ENCODE measurements around the gene HELB.

HELB gene

DNA sequence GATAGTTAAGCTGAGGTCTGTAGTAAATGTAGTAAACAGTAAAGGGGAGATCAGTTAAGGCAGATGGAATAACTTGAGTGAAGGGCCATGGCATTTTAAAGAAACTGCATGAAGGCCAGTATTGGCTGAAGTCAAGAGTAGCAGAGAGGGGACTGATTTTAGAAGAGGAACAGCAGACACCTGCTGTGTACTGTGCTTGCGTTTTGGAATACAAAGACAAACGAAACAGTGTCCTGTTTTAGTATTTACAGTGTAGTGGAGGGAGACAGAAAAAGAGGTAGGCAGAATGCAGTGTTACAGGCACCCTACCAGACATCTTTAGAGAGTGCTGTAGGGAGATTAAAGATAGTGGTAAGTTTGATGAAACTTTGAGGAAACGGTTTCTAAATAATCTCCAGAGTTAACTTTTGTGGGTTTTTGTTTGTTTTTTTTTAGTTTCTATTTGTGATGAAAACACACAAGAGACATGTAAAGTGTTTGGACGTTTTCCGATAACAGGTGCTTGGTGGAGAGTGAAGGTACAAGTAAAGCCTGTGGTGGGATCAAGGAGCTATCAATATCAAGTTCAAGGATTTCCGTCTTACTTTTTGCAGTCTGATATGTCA, 2.1 kb downstream of the HELB start:
- DNase-seq = no peak

DNA sequence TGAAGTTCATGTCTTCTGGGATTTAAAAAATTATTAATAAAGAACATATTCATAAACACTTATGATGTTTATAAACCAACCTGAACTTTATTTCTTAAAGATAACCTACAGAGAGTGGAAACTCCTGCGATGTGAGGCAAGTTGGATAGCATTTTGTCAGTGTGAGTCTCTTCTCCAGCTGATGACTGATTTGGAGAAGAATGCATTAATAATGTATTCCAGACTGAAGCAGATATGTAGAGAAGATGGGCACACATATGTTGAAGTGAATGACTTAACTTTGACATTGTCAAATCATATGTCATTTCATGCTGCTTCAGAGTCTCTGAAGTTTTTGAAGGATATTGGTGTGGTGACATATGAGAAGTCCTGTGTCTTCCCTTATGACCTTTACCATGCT, 7.3 kb downstream of the HELB start:
- no peak for DNase-seq

GRCh38 chr12:66312189-66312588, 9.9 kb downstream of the HELB start:
- no peak for DNase-seq

GRCh38 chr12:66314278-66314677, 12.0 kb downstream of the HELB start:
- DNase-seq = no peak

DNA sequence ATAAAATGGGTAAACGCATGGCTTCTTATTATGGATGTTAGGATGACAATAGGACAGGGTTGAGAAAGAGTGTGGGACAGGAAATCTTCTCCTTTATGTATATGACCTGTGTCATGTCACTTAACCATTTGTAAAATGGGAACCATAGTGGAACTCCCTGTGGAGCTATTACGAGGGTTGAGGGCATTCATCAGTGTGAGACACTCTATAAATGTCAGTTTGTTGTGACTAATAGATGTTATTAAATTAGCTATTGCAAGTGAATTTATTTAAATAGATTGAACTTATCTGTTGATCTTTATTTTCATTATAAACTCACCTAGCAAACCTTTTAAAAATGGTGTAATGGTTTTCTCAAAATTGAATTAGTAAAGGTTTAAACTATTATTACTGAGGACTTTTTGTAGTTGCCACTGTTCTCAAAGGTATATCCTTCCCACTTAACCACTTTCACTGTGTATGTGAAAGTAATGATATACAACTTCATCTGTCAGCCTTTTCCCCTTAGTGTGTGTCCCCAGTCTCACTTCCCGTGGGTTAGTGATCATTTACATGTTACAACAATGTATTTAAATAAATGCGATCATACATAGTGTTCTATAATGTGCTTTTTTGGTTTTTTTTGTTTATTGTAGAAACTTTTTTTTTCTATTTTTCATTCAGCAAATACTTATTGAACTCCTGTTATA, 17.1 kb downstream of the HELB start:
- DNase-seq = no peak

DNA sequence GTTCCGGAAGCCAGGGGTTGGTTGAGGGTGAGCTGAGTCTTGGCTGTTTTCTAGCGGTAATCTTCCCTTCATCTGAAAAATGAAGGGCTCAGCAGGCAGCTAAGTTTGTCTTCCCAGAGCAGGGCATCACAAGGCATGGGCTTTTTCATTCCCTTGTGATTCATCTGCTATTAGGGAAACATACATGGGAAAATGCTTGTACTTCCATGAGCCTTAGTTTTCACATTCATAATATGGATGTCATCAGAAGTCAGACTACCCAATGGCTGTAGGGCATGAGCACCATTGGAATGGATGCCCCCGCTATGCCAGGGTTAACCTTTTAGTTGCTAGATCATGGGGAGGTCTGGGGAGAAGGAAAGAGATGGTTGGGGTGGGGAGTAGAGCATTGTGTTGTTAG, 18.7 kb downstream of the HELB start:
- DNase-seq = no peak

DNA sequence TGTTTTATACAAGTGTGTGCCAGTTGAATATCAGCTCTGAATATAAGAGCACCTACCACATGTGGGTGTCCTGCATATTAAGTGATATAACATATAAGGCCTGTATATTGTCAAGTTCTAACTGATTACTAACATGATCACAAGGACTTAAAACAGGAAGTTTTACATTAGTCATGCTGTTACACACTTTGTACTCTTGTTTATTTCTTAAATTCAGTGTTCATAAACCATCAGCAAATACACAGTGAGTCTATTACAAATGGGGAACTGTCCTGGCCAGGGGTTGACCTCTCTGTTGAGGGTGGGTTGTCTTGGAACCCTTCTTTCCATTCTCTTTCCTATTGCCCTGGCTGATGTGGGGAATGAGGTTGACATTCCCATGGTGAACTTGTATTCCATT, 19.1 kb downstream of the HELB start:
- DNase-seq = no peak

DNA sequence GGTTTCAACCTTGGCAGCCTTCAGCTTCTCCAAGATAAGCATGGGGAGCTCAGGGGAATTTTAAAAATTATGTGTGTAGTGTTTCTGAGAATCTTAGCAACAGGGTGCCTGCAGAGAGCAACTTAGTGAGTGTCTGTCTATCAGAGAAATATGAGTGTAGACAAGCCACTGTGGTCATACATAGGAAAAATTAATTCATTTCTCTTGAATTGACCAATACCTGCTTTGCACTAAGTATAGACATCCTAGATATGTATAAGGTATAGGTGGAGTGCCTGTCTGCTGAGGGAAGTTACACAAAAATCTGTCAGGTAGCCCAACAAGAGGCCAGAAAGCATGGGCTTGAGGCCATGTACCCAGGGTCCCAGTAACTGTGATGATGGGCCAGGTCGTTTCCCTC, 20.7 kb downstream of the HELB start:
- no peak for DNase-seq

GRCh38 chr12:66329941-66330340, 27.6 kb downstream of the HELB start:
- DNase-seq = no peak

DNA sequence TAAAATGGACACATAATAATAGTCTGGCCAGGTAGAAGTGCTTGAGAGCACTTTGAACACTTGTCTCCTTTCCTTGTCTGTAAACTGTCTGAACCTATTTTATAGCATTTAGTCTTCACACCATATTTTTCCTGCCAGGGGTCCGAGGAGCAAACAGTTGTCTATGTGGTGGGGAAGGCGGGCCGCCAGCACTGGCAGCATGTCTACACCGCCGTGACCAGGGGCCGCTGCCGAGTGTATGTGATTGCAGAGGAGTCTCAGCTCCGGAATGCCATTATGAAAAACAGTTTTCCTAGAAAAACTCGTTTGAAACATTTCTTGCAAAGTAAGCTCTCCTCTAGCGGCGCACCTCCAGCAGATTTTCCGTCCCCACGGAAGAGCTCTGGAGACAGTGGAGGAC, 28.7 kb downstream of the HELB start:
- DNase-seq = no peak

GRCh38 chr12:66331814-66332213, 29.5 kb downstream of the HELB start:
- DNase-seq = no peak

DNA sequence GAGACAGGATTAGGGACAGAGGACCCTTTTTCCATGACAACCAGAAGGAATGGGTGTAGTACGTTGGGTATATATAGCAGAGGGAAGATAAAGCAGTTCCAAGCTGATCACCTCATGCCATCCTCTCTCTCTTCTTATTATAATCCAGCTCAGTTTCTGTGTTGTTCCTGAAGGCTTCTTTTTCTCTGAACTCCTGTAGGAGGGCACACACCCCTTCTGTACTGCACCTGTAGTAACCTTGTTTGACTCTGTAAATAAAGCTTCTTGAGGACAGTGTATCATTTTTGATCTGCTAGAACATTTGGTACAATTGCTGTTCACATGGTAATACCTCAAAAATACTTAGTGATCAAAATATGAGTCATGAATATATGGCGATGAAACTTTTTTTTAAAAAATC, 33.5 kb downstream of the HELB start:
- no peak for DNase-seq

DNA sequence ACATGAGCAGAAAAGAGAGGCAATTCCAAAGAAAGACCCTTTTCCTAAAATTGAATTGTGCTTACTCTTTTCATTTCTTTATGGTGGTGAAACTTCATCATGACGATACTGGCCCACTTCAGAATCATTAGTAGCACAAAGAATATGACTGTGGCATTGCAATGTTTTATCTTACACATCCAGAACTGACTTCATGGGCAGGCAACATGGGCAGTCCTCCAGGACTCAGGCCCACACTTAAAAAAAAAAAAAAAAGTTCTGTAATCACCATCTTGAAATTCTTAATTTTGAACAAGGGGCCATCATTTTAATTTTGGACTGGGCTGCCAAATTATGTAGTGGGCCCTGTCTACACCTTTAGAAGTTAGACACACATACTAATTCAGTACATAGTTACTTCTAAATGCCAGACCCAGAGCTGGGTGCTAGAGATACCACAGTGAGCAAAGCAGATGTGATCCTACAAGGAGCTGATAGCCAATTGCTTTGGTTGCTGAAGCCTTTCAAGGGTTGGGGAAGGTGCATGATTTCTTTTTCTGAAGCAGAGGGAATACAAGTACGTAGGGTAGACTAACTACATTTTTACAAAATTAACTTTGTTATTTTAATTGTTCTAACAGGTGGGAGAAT, 35.2 kb downstream of the HELB start:
- no peak for DNase-seq

DNA sequence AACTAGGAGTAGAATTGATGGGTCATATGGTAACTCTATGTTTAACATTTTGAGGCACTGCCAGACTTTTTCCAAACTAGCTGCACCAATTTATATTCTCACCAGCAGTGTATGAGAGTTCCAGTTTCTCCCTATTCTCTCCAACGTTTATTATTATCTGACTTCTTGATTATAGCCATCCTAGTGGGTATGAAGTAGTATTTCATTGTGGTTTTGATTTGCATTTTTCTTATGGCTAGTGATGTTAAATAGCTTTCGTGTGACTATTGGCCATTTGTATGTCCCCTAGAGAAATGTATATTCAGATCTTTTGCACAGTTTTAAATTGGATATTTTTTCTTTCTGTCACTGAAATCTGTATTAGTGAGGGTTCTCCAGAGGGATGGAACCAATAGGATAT, 37.8 kb downstream of the HELB start:
- DNase-seq = no peak

- DNase-seq = no peak
These were observed 38.8 kb downstream of the HELB start for GRCh38 chr12:66341126-66341525.

- DNase-seq = no peak
These were observed 42.9 kb downstream of the HELB start for GRCh38 chr12:66345212-66345611.

GRCh38 chr12:66345956-66346355, 43.7 kb downstream of the HELB start:
- DNase-seq = no peak

GRCh38 chr12:66351301-66351700, 49.0 kb downstream of the HELB start:
- no peak for DNase-seq

GRCh38 chr12:66352197-66352596, 49.9 kb downstream of the HELB start:
- DNase-seq = peak; percentile 30 to 61

DNA sequence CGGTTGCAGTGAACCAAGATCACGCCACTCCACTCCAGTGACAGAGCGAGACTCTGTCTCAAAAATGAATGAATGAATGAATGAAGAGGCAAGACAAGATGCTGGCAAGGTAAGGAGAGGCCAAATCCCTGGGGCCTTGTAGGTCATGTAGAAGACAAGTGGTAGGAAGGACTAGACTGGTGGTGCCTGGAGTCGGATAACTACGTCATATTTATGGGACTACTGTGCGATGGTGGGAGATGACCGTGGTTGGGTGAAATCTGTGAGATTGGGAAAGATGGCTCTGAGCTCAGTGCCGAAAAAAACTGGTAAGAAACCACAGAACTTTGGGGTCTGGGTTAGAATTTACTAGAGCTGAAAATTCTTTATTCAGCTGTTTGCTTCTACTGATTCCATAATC, 50.6 kb downstream of the HELB start:
- DNase-seq = no peak

DNA sequence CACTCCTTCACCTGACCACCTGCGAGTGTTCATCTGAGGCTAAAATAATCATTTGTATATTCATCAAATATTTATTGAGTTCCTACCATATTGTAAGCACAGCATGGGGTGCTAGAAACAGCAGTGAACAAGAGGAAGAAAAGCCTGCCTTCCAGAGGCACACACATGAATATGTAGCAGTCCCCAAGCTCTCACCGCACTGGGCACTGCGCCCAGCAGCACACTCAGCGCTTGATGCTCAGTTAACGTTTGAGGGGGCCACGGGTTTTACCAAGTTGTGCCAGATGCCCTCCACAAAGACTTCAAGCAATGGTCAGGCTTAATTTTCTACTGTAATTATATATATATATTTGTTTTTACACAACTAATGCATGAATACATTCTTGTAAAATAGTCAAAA, 52.0 kb downstream of the HELB start:
- DNase-seq = peak in 1 of 2 experiments; percentile 21

DNA sequence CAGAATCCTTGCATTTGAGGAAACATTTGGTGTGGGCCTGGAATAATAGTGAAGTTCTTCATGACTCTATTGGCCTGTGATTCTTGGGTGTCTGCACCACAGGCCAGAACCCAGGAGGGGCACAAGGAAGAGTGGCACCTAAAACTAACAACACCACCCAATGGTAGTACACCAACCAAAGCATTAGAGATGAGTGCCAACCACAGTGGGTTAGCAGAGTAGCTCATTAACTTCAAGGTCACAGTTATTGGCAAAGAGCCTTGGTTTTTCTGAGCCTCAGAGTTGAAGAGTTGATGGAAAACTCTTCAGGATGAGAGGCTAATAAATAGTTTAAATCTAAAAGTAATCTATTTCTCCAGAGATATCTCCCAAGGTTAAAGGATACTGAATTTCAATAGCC, 57.0 kb downstream of the HELB start:
- no peak for DNase-seq

GRCh38 chr12:66361703-66362102, 59.4 kb downstream of the HELB start:
- DNase-seq = no peak

DNA sequence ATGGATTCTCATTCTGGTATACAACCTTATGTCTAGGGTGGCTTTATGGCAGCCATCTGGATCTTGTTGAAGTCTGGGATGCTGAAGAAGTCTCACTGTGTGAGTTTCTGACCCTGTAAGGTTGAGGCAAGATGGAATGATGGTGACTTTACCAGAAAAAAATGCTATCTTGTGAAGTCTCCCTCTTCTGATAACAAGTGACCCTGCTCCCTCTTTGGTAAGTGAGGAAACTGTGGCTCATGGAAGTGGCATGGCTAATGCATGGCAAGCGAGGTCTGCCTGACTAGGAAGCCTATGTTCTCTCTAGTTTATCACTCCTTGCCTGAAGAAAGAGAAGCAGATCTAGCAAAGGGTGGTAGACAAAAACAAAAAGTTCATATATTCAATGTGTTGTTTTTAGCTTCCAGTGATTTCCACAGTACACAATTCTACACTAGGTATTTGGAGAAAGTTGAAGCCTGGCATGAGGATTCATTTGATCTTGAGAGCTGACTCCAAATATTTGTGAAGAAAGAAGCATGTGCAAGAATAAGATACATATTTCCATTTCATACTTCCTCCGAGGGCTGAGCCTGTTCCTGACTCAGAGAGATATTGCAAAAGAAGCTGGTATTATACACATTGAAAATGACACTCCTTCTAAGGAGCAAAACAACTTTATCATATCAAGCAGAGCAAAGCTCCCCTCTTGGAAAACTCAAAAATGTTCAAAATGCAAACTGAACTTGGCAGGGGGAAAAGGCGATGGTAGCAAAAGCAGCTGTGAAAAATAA, 63.6 kb downstream of the HELB start:
- no peak for DNase-seq

All from NCI-H526 (cell line).